Measurements from ENCODE around the gene HSF2BP. TPM values are rescaled to one million over a fixed set of nuclear protein-coding genes. Genes with fewer than 3 reads are reported as not detected.
"Not testable (repeated sequence)": the region's sequence is repeated elsewhere in the genome, so short reads cannot be mapped to it uniquely, and the experiment has no call there.

HSF2BP gene
- total RNA-seq, 2 experiments from 2014 or later: 0.21 to 0.47 TPM

DNA sequence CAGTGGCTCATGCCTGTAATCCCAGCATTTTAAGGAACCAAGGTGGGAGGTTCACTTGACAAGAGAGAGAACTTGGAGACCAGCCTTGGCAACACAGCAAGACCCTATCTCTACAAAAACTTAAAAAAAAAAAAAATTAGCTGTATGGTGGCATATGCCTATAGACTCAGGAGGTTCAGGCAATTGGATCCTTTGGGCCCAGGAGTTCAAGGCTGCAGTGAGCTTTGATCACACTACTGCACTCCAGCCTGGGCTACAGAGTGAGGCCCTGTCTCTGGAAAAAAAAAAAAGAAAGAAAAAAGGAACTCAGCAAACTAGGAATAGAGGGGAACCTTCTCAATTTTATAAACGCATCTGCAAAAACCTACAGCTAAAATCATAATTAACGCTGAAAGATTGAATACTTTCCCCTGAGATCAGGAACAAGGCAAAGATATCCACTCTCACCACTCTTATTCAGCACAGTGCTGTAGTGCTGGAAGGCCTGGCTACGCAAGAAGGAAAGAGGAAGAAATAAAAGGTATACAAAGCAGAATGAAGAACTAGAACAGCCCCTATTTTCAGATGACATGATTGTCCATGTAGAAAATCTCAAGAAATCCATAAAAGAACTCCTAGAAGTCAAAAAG is 21.6 kb downstream of the HSF2BP start:
- H3K9me3 Mint-ChIP-seq (ENCODE audit: low read depth): no peaks in the 10 kb centered on the region
- no peaks in the 10 kb centered on the region for H3K27me3 Mint-ChIP-seq
- H3K4me3 Mint-ChIP-seq: no peak overlapping the region
- ATAC-seq (no peak), DNase-seq (no peak)
- no peaks in the 10 kb centered on the region for H3K4me1 Mint-ChIP-seq
- H3K36me3 Mint-ChIP-seq: no peaks in the 10 kb centered on the region
- H3K27ac Mint-ChIP-seq: no peak overlapping the region
- CTCF ChIA-PET: no interaction called here

DNA sequence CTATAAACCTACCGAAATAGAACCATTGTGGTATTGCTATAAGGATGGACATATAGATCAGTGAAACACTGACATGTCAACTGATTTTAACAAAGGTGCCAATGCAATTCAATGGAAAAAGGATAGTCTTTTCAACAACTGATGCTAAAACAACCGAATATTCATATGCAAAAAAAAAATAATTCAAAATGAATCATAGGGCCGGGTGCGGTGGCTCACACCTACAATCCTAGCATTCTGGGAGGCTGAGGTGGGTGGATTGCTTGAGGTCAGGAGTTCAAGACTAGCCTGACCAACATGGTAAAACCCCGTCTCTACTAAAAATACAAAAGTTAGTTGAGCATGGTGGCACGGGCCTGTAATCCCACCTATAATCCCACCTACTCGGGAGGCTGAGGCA is 23.9 kb downstream of the HSF2BP start:
- no peak for DNase-seq
- Mint-ChIP-seq H3K36me3 (no peaks in the 10 kb centered on the region), H3K4me1 (no peaks in the 10 kb centered on the region), H3K4me3 (no peak overlapping the region), H3K9me3 (ENCODE audit: low read depth) (no peaks in the 10 kb centered on the region), H3K27me3 (peaks cover 3% of the 10 kb centered on the region), H3K27ac (no peak overlapping the region)
- ATAC-seq: no peak
- CTCF ChIA-PET: no interaction called here

DNA sequence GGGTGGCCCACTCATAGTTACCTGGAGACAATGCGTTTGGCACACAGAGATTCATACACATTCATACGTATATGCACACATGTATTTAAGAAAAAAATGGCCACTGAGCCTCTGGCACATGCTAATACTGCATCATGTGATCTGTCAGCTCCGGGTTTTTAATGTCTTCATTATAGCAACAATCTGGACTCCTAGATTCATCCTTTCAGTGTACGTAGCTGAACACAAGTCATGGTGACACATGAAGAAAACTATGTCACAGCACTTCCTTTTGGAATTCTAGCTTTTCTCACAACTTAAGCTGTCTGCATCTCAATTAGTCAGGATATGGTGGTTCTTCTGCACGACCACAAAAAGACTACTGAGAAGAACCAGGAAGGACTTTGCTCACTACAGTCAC is 24.7 kb downstream of the HSF2BP start:
- H3K36me3 Mint-ChIP-seq: no peaks in the 10 kb centered on the region
- ATAC-seq (no peak), DNase-seq (no peak)
- peaks cover 6% of the 10 kb centered on the region for H3K27me3 Mint-ChIP-seq
- H3K9me3 Mint-ChIP-seq (ENCODE audit: low read depth): no peaks in the 10 kb centered on the region
- H3K27ac Mint-ChIP-seq: no peak overlapping the region
- no peaks in the 10 kb centered on the region for H3K4me1 Mint-ChIP-seq
- H3K4me3 Mint-ChIP-seq: no peak overlapping the region
- CTCF ChIA-PET: interaction anchor here (0.7 kb wide), 1 partner anchor 11 kb away, joined by 3 read pairs; no protein-coding TSS in a partner anchor

DNA sequence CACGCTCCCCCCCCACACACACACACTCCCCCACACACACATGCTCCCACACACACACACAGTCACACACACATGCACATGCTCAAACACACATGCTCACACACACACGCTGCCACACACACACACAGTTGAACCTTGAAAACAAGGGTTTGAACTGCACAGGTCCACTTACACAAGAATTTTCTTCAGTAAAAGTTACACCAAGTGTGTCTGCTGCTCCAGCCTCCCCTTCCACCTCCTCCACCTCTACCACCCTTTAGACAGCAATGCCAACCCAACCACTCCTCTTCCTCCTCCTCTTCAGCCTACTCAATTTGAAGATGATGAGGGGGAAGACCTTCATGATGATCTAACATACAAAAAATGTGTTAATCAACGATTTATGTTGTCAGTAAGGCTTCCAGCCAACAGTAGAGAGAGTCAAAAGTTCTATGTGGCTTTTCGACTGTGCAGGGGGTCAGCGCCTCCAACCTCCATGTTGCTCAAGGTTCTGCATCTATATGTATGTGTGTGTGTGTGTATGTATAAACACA is 26.8 kb downstream of the HSF2BP start:
- Mint-ChIP-seq H3K27me3 (peaks cover 14% of the 10 kb centered on the region), H3K9me3 (ENCODE audit: low read depth) (no peaks in the 10 kb centered on the region), H3K27ac (no peak overlapping the region), H3K4me1 (no peaks in the 10 kb centered on the region), H3K36me3 (no peaks in the 10 kb centered on the region), H3K4me3 (no peak overlapping the region)
- ATAC-seq: no peak
- CTCF ChIA-PET: no interaction called here
- no peak for DNase-seq

DNA sequence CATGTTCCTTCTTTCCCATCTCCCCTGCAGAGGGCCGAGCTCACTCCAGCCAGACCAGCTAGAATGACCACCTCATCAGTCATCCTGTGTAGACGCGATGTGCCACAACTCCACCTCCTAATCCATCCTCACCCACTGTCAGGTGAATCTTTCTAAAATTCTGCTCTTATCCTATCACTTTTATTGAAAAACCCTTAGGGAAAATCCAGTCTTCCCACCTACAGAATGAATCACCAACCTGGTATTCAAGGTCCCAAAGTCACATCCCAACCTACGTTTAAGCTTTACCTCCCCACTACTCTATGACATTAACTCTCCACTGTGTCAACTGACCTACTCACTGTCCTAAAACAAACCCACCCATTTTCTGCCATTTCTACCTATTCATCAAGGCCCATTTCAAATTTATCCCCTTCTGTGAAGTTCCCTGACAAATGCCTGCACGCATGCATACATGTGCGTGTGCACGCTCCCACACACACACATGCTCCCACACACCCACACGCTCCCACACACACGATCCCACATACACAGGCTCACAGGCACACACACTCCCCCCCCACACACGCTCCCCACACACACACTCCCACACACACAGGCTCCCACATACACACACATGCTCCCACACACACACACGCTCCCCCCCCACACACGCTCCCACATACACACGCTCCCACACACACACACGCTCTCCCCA is 27.7 kb downstream of the HSF2BP start:
- CTCF ChIA-PET: no interaction called here
- Mint-ChIP-seq H3K4me3 (no peak overlapping the region), H3K27ac (no peak overlapping the region), H3K9me3 (ENCODE audit: low read depth) (no peaks in the 10 kb centered on the region), H3K27me3 (peaks cover 15% of the 10 kb centered on the region), H3K4me1 (no peaks in the 10 kb centered on the region), H3K36me3 (no peaks in the 10 kb centered on the region)
- DNase-seq (no peak), ATAC-seq (no peak)

DNA sequence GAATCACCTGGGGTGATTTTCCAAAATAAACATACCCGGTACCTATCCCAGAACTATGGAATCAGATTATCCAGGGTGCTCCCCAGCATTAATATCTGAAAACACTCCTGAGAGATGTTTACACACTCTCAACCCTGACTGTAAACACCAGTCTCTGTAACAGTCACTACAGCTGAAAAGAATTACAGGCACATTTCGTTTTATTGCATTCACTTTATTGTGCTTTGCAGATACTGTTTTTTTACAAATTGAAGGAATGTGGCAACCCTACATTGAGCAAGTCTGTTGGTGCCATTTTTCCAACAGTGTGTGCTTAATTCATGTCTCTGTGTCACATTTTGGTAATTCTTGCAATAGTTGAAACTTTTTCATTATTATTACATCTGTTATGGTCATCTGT is 31.8 kb downstream of the HSF2BP start:
- no peaks in the 10 kb centered on the region for H3K36me3 Mint-ChIP-seq
- no peak overlapping the region for H3K27ac Mint-ChIP-seq
- ATAC-seq (no peak), DNase-seq (no peak)
- H3K4me1 Mint-ChIP-seq: no peaks in the 10 kb centered on the region
- CTCF ChIA-PET: interaction anchor here (1.0 kb wide), 1 partner anchor 12 kb away, joined by 3 read pairs; no protein-coding TSS in a partner anchor
- H3K4me3 Mint-ChIP-seq: no peak overlapping the region
- H3K9me3 Mint-ChIP-seq (ENCODE audit: low read depth): no peaks in the 10 kb centered on the region
- H3K27me3 Mint-ChIP-seq: peaks cover 40% of the 10 kb centered on the region

DNA sequence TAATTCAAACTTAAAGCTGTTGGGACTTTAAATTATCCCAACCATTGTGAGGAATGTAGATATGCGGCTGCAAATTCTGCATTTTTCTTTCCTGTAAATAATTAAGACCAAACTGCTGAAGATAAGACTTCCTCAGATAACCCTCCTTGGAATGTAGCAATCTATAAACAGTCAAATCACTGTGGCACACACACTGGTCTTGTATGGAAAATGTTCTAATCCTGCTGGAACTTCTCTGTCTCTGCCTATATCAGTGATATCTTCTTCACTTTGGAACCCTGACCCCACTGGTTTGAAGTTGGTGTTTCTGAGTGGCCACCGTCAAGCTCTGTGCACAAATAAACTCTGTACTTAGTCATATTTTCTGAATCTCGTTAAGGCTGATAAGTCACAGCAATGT is 32.9 kb downstream of the HSF2BP start:
- Mint-ChIP-seq H3K4me3 (no peak overlapping the region), H3K9me3 (ENCODE audit: low read depth) (no peaks in the 10 kb centered on the region), H3K4me1 (peaks cover 2% of the 10 kb centered on the region), H3K27ac (no peak overlapping the region), H3K27me3 (peaks cover 40% of the 10 kb centered on the region), H3K36me3 (peaks cover 2% of the 10 kb centered on the region)
- no peak for ATAC-seq
- no peak for DNase-seq
- CTCF ChIA-PET: interaction anchor here (1.8 kb wide), 1 partner anchor 13 kb away, joined by 5 read pairs; no protein-coding TSS in a partner anchor

DNA sequence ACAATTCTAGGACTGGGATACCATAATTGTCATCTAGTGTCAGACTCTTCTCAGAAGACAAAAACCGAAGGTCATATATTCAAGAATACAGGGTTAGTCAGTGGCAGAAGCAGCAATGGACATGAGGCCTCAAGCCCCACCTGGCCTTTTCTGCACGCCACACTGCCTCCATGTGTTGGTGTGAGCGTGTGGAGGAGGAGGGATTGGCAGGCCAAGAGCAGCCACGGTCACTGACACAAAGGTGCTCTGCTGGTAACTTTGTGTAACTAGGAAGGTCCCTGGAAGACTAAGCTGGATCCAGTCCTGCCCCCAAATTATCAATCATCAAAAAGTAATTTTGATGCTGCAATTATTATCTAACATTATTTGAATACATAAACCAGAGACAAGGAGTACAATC is 34.9 kb downstream of the HSF2BP start:
- CTCF ChIA-PET: no interaction called here
- H3K9me3 Mint-ChIP-seq (ENCODE audit: low read depth): peaks cover 5% of the 10 kb centered on the region

DNA sequence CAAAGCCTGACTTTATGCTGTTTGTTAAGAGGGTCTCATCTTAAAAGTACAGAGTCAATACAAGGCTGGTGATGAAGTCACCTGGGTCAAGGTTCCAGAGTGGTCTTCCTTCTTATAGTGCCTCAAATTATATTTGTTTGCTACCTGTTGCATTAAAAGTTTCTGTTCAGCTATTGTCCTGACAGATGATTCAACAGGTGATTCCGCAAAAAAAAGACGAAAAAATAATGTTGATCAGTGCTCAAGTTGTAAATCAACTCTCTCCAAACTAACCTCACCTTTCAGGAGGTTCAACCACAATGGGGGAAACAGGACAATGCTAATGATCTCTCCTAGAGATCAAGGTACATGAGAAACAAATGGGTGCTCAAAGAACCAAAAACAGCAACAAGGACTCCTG is 35.7 kb downstream of the HSF2BP start:
- H3K4me1 Mint-ChIP-seq: peaks cover 14% of the 10 kb centered on the region
- peaks cover 5% of the 10 kb centered on the region for H3K9me3 Mint-ChIP-seq (ENCODE audit: low read depth)
- no peak overlapping the region for H3K27ac Mint-ChIP-seq
- ATAC-seq (no peak), DNase-seq (no peak)
- H3K4me3 Mint-ChIP-seq: no peak overlapping the region
- CTCF ChIA-PET: no interaction called here
- H3K36me3 Mint-ChIP-seq: peaks cover 9% of the 10 kb centered on the region
- H3K27me3 Mint-ChIP-seq: peaks cover 34% of the 10 kb centered on the region

More for the DNA sequence above, 34.9 kb downstream of the HSF2BP start:
- DNase-seq: no peak
- no peak overlapping the region for H3K27ac Mint-ChIP-seq
- peaks cover 34% of the 10 kb centered on the region for H3K27me3 Mint-ChIP-seq
- H3K4me1 Mint-ChIP-seq: peaks cover 14% of the 10 kb centered on the region
- H3K4me3 Mint-ChIP-seq: no peak overlapping the region
- no peak for ATAC-seq
- peaks cover 9% of the 10 kb centered on the region for H3K36me3 Mint-ChIP-seq

DNA sequence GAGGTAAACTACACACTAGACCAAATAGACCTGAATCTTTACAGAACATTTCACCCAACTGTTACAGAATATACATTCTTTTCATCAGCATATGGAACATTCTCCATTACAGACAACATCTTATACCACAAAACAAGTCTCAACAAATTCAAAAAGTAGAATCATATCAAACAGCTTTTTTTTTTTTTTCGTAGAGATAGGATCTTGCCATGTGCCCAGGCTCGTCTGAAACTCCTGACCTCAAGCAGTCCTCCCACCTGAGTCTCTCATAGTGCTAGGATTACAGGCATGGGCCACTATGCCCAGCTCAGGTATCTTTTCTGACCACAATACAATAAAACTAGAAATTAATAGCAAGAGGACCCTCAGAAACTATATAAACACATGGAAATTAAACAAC is 36.5 kb downstream of the HSF2BP start:
- no peak for ATAC-seq
- DNase-seq: no peak
- peaks cover 5% of the 10 kb centered on the region for H3K9me3 Mint-ChIP-seq (ENCODE audit: low read depth)
- CTCF ChIA-PET: no interaction called here
- H3K27me3 Mint-ChIP-seq: peaks cover 27% of the 10 kb centered on the region
- no peak overlapping the region for H3K27ac Mint-ChIP-seq
- peaks cover 11% of the 10 kb centered on the region for H3K36me3 Mint-ChIP-seq
- no peak overlapping the region for H3K4me3 Mint-ChIP-seq
- H3K4me1 Mint-ChIP-seq: peaks cover 14% of the 10 kb centered on the region

DNA sequence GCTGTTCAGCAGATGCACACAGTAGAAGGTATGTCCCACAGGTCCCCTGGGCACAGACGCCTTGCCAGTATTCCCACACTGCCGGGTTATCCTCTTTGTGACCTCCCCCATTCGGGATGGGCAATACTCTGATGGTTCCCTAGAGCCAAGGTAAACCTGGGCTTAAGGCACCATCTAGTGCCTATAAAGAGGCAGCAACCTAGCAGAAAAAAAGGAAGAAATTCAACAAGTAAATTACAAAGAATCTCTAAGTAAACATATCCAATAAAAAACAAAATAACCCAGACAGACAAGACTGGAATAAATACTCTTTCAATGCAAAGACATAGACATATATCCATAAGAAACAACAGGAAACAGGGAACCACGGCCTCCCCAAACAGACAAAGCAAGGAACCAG is 39.4 kb downstream of the HSF2BP start:
- no peak overlapping the region for H3K27ac Mint-ChIP-seq
- peaks cover 5% of the 10 kb centered on the region for H3K9me3 Mint-ChIP-seq (ENCODE audit: low read depth)
- ATAC-seq (no peak), DNase-seq (no peak)
- CTCF ChIA-PET: interaction anchor here (0.8 kb wide), 1 partner anchor 21 kb away, joined by 3 read pairs; no protein-coding TSS in a partner anchor
- peaks cover 14% of the 10 kb centered on the region for H3K27me3 Mint-ChIP-seq
- no peak overlapping the region for H3K4me3 Mint-ChIP-seq
- H3K36me3 Mint-ChIP-seq: peaks cover 11% of the 10 kb centered on the region
- peaks cover 14% of the 10 kb centered on the region for H3K4me1 Mint-ChIP-seq

DNA sequence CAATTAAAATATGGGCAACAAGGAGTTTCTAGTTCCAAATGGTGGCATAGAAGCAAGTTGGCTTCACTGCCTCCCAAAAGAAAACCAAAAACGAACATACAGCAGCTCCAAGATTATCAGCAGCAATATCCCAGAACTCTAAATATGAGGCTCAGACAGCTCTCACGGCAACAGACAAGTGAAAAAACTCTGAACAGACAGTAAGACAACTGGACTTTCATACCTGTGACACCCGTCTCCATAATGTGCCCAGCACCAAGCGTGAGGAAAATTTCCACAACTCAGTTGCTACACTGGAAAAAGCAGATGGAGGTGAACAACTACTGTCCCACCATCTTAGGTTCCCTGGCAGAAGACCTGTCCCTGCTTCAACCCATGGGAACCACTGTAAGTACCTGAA is 39.9 kb downstream of the HSF2BP start:
- peaks cover 5% of the 10 kb centered on the region for H3K9me3 Mint-ChIP-seq (ENCODE audit: low read depth)
- no peak overlapping the region for H3K27ac Mint-ChIP-seq
- peaks cover 11% of the 10 kb centered on the region for H3K36me3 Mint-ChIP-seq
- H3K27me3 Mint-ChIP-seq: peaks cover 9% of the 10 kb centered on the region
- H3K4me3 Mint-ChIP-seq: no peak overlapping the region
- ATAC-seq (no peak), DNase-seq (no peak)
- H3K4me1 Mint-ChIP-seq: peaks cover 15% of the 10 kb centered on the region
- CTCF ChIA-PET: no interaction called here

DNA sequence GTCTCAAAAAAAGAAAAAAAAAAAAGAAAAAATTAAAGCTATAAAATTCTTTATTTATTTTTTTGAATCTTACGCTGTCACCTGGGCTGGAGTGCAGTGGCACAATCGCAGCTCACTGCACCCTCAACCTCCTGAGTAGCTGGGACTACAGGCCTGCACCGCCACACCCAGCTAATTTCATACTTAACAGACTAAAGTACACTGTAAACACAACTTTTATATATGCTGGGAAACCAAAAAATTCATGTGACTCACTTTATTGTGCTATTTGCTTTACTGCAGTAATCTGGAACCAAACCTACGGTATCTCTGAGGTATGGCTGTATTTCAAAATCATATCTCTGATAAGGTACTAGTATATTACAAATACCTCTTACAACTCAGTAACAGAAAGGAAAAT is 40.3 kb downstream of the HSF2BP start:
- CTCF ChIA-PET: no interaction called here
- peaks cover 5% of the 10 kb centered on the region for H3K9me3 Mint-ChIP-seq (ENCODE audit: low read depth)

DNA sequence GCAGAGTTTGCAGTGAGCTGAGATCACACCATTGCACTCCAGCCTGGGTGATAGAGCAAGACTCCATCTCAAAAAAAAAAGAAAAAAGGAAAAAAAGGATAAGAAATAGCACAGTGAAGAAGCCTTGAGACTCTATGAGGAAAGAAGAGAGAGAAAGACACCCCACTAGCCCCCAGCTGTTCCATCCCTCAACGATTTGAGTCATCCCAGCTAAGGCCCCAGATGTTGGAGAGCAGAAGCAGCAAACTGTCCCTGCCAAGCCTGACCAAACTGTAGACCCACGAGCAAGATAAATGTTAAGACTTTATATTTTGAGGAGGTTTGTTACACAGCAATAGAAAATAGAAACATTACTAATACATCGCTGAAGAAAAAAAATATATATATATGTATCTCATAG is 42.4 kb downstream of the HSF2BP start:
- H3K9me3 Mint-ChIP-seq (ENCODE audit: low read depth); ATAC-seq: not testable (repeated sequence)

More for the DNA sequence above, 40.3 kb downstream of the HSF2BP start:
- H3K4me3 Mint-ChIP-seq: no peak overlapping the region
- H3K27me3 Mint-ChIP-seq: peaks cover 8% of the 10 kb centered on the region
- peaks cover 17% of the 10 kb centered on the region for H3K4me1 Mint-ChIP-seq
- ATAC-seq (no peak), DNase-seq (no peak)
- no peak overlapping the region for H3K27ac Mint-ChIP-seq
- peaks cover 11% of the 10 kb centered on the region for H3K36me3 Mint-ChIP-seq

More for the DNA sequence above, 42.4 kb downstream of the HSF2BP start:
- Mint-ChIP-seq H3K4me1 (peaks cover 31% of the 10 kb centered on the region), H3K36me3 (peaks cover 11% of the 10 kb centered on the region)
- H3K27me3 Mint-ChIP-seq, H3K27ac Mint-ChIP-seq, CTCF ChIA-PET, DNase-seq, H3K4me3 Mint-ChIP-seq: not testable (repeated sequence)

Measured in activated CD8-positive, alpha-beta memory T cell treated with anti-CD3 and anti-CD28 coated beads, Interleukin-2, amount 10 ng/mL, durations not matched to agents 7 days and 5 days (primary cell).